Peyer's patch (tissue), 4 donors: ENCODE results near the gene PTPRM.

Source experiments
- POLR2A ChIP-seq, 2 donors: fragments of 450-650 bp; IDR thresholded peaks; one replicate each; pipeline ENCODE4 v1.5.1; 2017; ENCODE audit warnings: antibody characterized with exemption in 2 of 2, mild to moderate bottlenecking in 2 of 2, moderate library complexity in 2 of 2
- TF ChIP-seq, protein P1 (sequence below), 6 experiments: fragments of 450-650 bp in 4 of 6; fragments of 200-600 bp in 2 of 6; sonication (generic) in 1 of 6; IDR thresholded peaks; one replicate each; pipeline ENCODE4 v1.5.1; 2017 to 2019; ENCODE audit warnings: antibody characterized with exemption in 6 of 6, mild to moderate bottlenecking in 3 of 6, moderate library complexity in 1 of 6

DNA sequence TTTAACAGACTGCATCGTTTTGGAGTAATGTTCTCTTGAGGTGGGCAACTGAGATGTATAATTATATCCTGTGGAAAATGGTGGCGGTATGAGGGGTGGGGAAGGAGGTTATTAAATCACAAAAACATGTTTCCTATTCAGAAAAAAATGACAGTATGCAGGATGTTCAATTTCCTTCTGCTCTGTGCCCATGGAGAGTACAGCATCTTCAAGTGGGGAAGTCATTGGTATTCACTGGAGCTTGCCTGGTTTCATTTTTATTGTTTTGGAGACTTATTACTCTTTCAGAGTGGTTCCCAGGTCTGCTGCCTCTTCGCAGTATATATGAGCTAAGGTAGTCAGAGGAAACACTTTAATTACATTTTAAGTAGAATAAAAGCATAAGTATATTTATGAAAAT, 723.3 kb downstream of the PTPRM start:
- TF ChIP-seq, protein P1, sequence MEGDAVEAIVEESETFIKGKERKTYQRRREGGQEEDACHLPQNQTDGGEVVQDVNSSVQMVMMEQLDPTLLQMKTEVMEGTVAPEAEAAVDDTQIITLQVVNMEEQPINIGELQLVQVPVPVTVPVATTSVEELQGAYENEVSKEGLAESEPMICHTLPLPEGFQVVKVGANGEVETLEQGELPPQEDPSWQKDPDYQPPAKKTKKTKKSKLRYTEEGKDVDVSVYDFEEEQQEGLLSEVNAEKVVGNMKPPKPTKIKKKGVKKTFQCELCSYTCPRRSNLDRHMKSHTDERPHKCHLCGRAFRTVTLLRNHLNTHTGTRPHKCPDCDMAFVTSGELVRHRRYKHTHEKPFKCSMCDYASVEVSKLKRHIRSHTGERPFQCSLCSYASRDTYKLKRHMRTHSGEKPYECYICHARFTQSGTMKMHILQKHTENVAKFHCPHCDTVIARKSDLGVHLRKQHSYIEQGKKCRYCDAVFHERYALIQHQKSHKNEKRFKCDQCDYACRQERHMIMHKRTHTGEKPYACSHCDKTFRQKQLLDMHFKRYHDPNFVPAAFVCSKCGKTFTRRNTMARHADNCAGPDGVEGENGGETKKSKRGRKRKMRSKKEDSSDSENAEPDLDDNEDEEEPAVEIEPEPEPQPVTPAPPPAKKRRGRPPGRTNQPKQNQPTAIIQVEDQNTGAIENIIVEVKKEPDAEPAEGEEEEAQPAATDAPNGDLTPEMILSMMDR (IDR thresholded peaks at IDR 0.05) = no peak
- no peak for TF ChIP-seq POLR2A (IDR thresholded peaks at IDR 0.05)
